ENCODE results near the gene MAMDC2.

DNA sequence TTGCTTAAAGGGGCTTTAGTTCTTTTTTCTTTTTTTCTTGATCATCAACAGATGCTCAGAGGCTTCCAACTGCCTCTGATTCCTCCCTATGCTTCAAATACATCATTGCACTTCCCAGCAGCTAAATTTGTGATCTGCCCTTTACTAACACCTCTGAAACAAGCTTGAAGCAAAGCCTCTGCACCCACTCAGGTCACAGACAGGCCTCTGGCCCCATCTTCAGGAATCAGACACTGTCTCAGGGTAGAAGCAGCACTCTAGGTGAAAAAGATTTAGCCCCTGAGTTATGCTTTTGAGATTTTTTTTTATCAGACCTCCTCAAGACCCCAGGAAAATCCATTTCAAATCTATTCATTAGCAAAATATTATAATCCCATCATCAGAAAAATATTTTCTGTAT lies 91.5 kb downstream of the MAMDC2 start:
- TF ChIP-seq, protein P1, sequence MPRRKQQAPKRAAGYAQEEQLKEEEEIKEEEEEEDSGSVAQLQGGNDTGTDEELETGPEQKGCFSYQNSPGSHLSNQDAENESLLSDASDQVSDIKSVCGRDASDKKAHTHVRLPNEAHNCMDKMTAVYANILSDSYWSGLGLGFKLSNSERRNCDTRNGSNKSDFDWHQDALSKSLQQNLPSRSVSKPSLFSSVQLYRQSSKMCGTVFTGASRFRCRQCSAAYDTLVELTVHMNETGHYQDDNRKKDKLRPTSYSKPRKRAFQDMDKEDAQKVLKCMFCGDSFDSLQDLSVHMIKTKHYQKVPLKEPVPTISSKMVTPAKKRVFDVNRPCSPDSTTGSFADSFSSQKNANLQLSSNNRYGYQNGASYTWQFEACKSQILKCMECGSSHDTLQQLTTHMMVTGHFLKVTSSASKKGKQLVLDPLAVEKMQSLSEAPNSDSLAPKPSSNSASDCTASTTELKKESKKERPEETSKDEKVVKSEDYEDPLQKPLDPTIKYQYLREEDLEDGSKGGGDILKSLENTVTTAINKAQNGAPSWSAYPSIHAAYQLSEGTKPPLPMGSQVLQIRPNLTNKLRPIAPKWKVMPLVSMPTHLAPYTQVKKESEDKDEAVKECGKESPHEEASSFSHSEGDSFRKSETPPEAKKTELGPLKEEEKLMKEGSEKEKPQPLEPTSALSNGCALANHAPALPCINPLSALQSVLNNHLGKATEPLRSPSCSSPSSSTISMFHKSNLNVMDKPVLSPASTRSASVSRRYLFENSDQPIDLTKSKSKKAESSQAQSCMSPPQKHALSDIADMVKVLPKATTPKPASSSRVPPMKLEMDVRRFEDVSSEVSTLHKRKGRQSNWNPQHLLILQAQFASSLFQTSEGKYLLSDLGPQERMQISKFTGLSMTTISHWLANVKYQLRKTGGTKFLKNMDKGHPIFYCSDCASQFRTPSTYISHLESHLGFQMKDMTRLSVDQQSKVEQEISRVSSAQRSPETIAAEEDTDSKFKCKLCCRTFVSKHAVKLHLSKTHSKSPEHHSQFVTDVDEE (CRISPR knock-in tag; IDR thresholded peaks at IDR 0.05), result no peak
- TF ChIP-seq, protein P2, sequence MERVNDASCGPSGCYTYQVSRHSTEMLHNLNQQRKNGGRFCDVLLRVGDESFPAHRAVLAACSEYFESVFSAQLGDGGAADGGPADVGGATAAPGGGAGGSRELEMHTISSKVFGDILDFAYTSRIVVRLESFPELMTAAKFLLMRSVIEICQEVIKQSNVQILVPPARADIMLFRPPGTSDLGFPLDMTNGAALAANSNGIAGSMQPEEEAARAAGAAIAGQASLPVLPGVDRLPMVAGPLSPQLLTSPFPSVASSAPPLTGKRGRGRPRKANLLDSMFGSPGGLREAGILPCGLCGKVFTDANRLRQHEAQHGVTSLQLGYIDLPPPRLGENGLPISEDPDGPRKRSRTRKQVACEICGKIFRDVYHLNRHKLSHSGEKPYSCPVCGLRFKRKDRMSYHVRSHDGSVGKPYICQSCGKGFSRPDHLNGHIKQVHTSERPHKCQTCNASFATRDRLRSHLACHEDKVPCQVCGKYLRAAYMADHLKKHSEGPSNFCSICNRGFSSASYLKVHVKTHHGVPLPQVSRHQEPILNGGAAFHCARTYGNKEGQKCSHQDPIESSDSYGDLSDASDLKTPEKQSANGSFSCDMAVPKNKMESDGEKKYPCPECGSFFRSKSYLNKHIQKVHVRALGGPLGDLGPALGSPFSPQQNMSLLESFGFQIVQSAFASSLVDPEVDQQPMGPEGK (CRISPR knock-in tag; IDR thresholded peaks at IDR 0.05; ENCODE audit: borderline replicate concordance), result no peak
- no peak for TF ChIP-seq ZFP3 (CRISPR knock-in tag; IDR thresholded peaks at IDR 0.05)
- TF ChIP-seq, protein P3, sequence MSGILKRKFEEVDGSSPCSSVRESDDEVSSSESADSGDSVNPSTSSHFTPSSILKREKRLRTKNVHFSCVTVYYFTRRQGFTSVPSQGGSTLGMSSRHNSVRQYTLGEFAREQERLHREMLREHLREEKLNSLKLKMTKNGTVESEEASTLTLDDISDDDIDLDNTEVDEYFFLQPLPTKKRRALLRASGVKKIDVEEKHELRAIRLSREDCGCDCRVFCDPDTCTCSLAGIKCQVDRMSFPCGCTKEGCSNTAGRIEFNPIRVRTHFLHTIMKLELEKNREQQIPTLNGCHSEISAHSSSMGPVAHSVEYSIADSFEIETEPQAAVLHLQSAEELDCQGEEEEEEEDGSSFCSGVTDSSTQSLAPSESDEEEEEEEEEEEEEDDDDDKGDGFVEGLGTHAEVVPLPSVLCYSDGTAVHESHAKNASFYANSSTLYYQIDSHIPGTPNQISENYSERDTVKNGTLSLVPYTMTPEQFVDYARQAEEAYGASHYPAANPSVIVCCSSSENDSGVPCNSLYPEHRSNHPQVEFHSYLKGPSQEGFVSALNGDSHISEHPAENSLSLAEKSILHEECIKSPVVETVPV (CRISPR knock-in tag; IDR thresholded peaks at IDR 0.05), result no peak
- TF ChIP-seq, protein P4, sequence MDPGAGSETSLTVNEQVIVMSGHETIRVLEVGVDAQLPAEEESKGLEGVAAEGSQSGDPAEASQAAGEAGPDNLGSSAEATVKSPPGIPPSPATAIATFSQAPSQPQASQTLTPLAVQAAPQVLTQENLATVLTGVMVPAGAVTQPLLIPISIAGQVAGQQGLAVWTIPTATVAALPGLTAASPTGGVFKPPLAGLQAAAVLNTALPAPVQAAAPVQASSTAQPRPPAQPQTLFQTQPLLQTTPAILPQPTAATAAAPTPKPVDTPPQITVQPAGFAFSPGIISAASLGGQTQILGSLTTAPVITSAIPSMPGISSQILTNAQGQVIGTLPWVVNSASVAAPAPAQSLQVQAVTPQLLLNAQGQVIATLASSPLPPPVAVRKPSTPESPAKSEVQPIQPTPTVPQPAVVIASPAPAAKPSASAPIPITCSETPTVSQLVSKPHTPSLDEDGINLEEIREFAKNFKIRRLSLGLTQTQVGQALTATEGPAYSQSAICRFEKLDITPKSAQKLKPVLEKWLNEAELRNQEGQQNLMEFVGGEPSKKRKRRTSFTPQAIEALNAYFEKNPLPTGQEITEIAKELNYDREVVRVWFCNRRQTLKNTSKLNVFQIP (CRISPR knock-in tag; IDR thresholded peaks at IDR 0.05; ENCODE audit: borderline replicate concordance, low read depth), result no peak
- TF ChIP-seq CSDC2 (CRISPR knock-in tag; IDR thresholded peaks at IDR 0.05), result no peak
- no peak for TF ChIP-seq OSR1 (CRISPR knock-in tag; IDR thresholded peaks at IDR 0.05)
- TF ChIP-seq ZNF8 (CRISPR knock-in tag; IDR thresholded peaks at IDR 0.05), result no peak
- TF ChIP-seq TOX (CRISPR knock-in tag; IDR thresholded peaks at IDR 0.05; ENCODE audit: borderline replicate concordance), result no peak
- TF ChIP-seq TCF4 (CRISPR knock-in tag; IDR thresholded peaks at IDR 0.05; ENCODE audit: borderline replicate concordance), result no peak
- no peak for TF ChIP-seq PPARA (CRISPR knock-in tag; IDR thresholded peaks at IDR 0.05; ENCODE audit: borderline replicate concordance)
- TF ChIP-seq, protein P5, sequence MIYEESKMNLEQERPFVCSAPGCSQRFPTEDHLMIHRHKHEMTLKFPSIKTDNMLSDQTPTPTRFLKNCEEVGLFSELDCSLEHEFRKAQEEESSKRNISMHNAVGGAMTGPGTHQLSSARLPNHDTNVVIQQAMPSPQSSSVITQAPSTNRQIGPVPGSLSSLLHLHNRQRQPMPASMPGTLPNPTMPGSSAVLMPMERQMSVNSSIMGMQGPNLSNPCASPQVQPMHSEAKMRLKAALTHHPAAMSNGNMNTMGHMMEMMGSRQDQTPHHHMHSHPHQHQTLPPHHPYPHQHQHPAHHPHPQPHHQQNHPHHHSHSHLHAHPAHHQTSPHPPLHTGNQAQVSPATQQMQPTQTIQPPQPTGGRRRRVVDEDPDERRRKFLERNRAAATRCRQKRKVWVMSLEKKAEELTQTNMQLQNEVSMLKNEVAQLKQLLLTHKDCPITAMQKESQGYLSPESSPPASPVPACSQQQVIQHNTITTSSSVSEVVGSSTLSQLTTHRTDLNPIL (CRISPR knock-in tag; IDR thresholded peaks at IDR 0.05; ENCODE audit: low read depth), result no peak

All from SK-N-SH treated with all-trans-retinoic acid at 6 μM for 48 hours (cell line).